Uterus (tissue), 2 donors: ENCODE data around the gene AGBL1.

ENCODE experiments used
- POLR2A ChIP-seq, 2 donors: fragments of 450-650 bp; IDR thresholded peaks; one replicate each; pipeline ENCODE4 v1.6.1; 2016; ENCODE audit warnings: antibody characterized with exemption in 2 of 2, mild to moderate bottlenecking in 1 of 2, moderate library complexity in 1 of 2
- TF ChIP-seq, protein P1 (sequence below), 4 experiments: fragments of 200-600 bp in 2 of 4; fragments of 450-650 bp in 2 of 4; sonication (generic) in 2 of 4; IDR thresholded peaks; one replicate each; pipeline ENCODE4 v1.5.1; 2016 to 2019; ENCODE audit warnings: antibody characterized with exemption in 4 of 4, mild to moderate bottlenecking in 2 of 4, moderate library complexity in 1 of 4

DNA sequence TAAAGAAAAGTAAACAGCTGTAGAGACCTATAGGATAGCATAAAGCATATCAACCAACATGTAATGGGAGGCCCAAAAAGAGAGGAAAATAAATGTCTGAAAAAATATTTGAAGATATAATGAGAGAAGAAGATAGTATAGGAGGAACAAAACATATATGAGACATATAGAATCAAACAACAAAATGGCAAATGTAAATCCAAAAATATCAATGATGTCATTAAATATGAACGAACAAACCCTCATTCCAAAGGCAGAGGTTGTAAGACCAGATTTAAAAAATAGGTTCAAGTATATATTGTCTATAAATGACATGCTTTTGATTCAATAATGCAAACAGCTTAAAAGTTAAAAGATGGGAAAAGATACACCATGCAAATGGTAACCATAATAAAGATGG is 470.4 kb downstream of the AGBL1 start:
- TF ChIP-seq, protein P1, sequence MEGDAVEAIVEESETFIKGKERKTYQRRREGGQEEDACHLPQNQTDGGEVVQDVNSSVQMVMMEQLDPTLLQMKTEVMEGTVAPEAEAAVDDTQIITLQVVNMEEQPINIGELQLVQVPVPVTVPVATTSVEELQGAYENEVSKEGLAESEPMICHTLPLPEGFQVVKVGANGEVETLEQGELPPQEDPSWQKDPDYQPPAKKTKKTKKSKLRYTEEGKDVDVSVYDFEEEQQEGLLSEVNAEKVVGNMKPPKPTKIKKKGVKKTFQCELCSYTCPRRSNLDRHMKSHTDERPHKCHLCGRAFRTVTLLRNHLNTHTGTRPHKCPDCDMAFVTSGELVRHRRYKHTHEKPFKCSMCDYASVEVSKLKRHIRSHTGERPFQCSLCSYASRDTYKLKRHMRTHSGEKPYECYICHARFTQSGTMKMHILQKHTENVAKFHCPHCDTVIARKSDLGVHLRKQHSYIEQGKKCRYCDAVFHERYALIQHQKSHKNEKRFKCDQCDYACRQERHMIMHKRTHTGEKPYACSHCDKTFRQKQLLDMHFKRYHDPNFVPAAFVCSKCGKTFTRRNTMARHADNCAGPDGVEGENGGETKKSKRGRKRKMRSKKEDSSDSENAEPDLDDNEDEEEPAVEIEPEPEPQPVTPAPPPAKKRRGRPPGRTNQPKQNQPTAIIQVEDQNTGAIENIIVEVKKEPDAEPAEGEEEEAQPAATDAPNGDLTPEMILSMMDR (IDR thresholded peaks at IDR 0.05): no peak
- no peak for TF ChIP-seq POLR2A (IDR thresholded peaks at IDR 0.05)
